Esophagus (tissue), 2 donors: Measurements from ENCODE around the gene IMMP1L. TPM values are rescaled to one million over a fixed set of nuclear protein-coding genes. Genes with fewer than 3 reads are reported as not detected.

ENCODE experiments used
- polyA plus RNA-seq, 2 donors: library from polyadenylated mRNA; stranded (reverse); fragments of 200-250 nt; gene quantifications; one replicate each; pipeline ENCODE4 v1.2.3, GENCODE V29; 2013
- donor health status: healthy with polysubstance abuse.
- donor health status: Bipolar disorder and iron deficiency.

The IMMP1L gene
- polyA plus RNA-seq, 2 donors: 16.2 to 16.3 TPM

Other genes with a start within 250 kb of the IMMP1L start
- gene DCDC1, start 139.9 kb downstream of the IMMP1L start, polyA plus RNA-seq: under 1 TPM in 1 of 2 donors, not detected in 1; 0.02 TPM
- 1 to 10 TPM; 2.3 to 4.9 TPM for gene DNAJC24, start 139.8 kb downstream of the IMMP1L start, polyA plus RNA-seq
- 10 to 100 TPM in 1 of 2 donors, 1 to 10 TPM in 1; 8.8 to 15.5 TPM for gene ELP4, start 145 bp upstream of the IMMP1L start, polyA plus RNA-seq